GM23248 (cell line): ENCODE measurements around the gene SKAP1.

ENCODE experiments used
- EZH2 ChIP-seq: fragments of 200-600 bp; sonication (generic); IDR thresholded peaks from 2 replicates; pipeline ENCODE4 v1.6.1; 2018; ENCODE audit warnings: antibody characterized with exemption, mild to moderate bottlenecking; ENCODE audit not compliant: insufficient read depth, poor library complexity, severe bottlenecking
- EZH2phosphoT487 ChIP-seq: fragments of 200-600 bp; sonication (generic); IDR thresholded peaks from 2 replicates; pipeline ENCODE4 v1.6.1; 2018; ENCODE audit warnings: antibody characterized with exemption, moderate library complexity, mild to moderate bottlenecking, low read depth; ENCODE audit not compliant: insufficient read depth

DNA sequence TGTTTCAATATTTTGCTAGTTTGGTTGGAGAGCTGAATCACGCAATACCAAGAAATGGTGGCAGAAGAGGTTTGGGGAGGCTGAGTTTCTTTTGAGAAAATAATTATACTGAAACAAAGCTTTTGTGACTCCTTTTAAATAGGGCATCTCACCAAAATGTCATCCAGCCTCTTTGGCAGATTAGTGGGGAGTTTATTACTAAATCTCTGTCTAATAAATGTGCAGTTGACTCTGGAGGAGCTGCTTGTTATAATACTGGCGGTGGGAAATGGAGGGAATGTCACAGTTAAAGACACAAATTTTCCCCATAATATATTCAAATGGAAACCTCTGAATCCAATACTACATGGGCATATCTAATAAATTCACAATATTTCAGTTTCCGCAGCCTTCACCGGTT, 277.7 kb downstream of the SKAP1 start:
- TF ChIP-seq EZH2 = no peak
- no peak for TF ChIP-seq EZH2phosphoT487
